ENCODE results near the gene SCN4B.

The SCN4B gene

GRCh38 chr11:118095493-118095892 lies 57.1 kb downstream of the SCN4B start:
- DNase-seq: no peak

- no peak for DNase-seq
Measured at GRCh38 chr11:118092907-118093571, 59.6 kb downstream of the SCN4B start.

- DNase-seq: no peak
Measured at GRCh38 chr11:118091690-118092089, 60.9 kb downstream of the SCN4B start.

GRCh38 chr11:118090545-118091162 lies 62.0 kb downstream of the SCN4B start:
- DNase-seq: no peak

- no peak for DNase-seq
Measured at GRCh38 chr11:118088531-118088930, 64.1 kb downstream of the SCN4B start.

- no peak for DNase-seq
Measured at GRCh38 chr11:118087931-118088330, 64.7 kb downstream of the SCN4B start.

GRCh38 chr11:118086913-118087768 lies 65.5 kb downstream of the SCN4B start, which contains the start of gene SMIM35:
SMIM35 (minus strand) TSS chr11:118086963; CDS start chr11:118086757, 206 bp downstream.
- peak; percentile 35 for DNase-seq

- no peak for DNase-seq
Measured at GRCh38 chr11:118084656-118085055, 68.0 kb downstream of the SCN4B start.

- DNase-seq: no peak
Measured at GRCh38 chr11:118084247-118084646, 68.4 kb downstream of the SCN4B start.

All from NCI-H774 (cell line).